B cell (primary cell): Measurements from ENCODE around the gene KIF16B. TPM values are rescaled to one million over a fixed set of nuclear protein-coding genes. Genes with fewer than 3 reads are reported as not detected.

ENCODE experiments used
- ATAC-seq: fragments of 200-7000 bp; cut with Tn5 transposase; one replicate; pipeline ENCODE4 v1.10.0; 2021; ENCODE audit warnings: low read depth, mild to moderate bottlenecking, moderate number of reproducible peaks, moderate library complexity
- CTCF ChIA-PET: fragments of 350-600 bp; sonication (Branson Sonifier 250); formaldehyde crosslinking; loops from one replicate; lab custom pipeline; 2021; ENCODE audit warnings: antibody characterized with exemption, inconsistent platforms; lab: Charles Lee
- POLR2A ChIA-PET: fragments of 350-600 bp; sonication (Branson Sonifier 250); formaldehyde crosslinking; loops from one replicate; lab custom pipeline; 2021; ENCODE audit warnings: antibody characterized with exemption; lab: Charles Lee
- DNase-seq: peaks from one replicate; pipeline ENCODE4 v3.0.0; 2013
- H2AFZ ChIP-seq: 2 replicates; pipeline ENCODE4 v1.6.1; 2012; ENCODE audit warnings: mild to moderate bottlenecking, low read depth, low read length; ENCODE audit not compliant: insufficient read depth, poor library complexity, severe bottlenecking
- H3K27ac ChIP-seq, 2 donors: 1 replicate in 1 of 2; 2 replicates in 1 of 2; pipeline ENCODE4 v1.5.1; 2012 to 2013; ENCODE audit warnings: low read length in 2 of 2, mild to moderate bottlenecking in 2 of 2, moderate library complexity in 1 of 2
- H3K27me3 ChIP-seq, 4 experiments: fragments of 200-600 bp in 1 of 4; sonication (generic) in 1 of 4; replicated peaks in 1 of 4; 1 replicate in 2 of 4; 2 replicates in 2 of 4; pipeline versions ENCODE4 v1.6.1 to v1.7.0; 2013 to 2016; ENCODE audit warnings: low read length in 3 of 4, mild to moderate bottlenecking in 2 of 4, mixed read lengths in 1 of 4, moderate library complexity in 1 of 4; ENCODE audit not compliant: insufficient read depth in 4 of 4, control insufficient read depth in 3 of 4; ENCODE audit errors: control extremely low read depth in 1 of 4
- H3K36me3 ChIP-seq, 2 experiments: replicated peaks in 1 of 2; 1 replicate in 1 of 2; 2 replicates in 1 of 2; pipeline versions ENCODE4 v1.6.1 to v1.7.1; 2013; ENCODE audit warnings: low read length in 1 of 2; ENCODE audit not compliant: insufficient read depth in 2 of 2, control insufficient read depth in 1 of 2; ENCODE audit errors: control extremely low read depth in 1 of 2, extremely low read depth in 1 of 2
- H3K4me1 ChIP-seq, 2 donors: fragments of 200-600 bp in 1 of 2; sonication (generic) in 1 of 2; 1 replicate in 1 of 2; 2 replicates in 1 of 2; pipeline versions ENCODE4 v1.5.1 to v1.6.1; 2013 to 2017; ENCODE audit warnings: low read length in 2 of 2; ENCODE audit not compliant: control insufficient read depth in 2 of 2, insufficient read depth in 2 of 2
- H3K4me2 ChIP-seq: replicated peaks from 2 replicates; pipeline ENCODE3; 2012; ENCODE audit warnings: mild to moderate bottlenecking, low read depth, low read length; ENCODE audit not compliant: poor library complexity, severe bottlenecking
- H3K4me3 ChIP-seq, 5 experiments: fragments of 200-600 bp in 1 of 5; sonication (generic) in 1 of 5; 1 replicate in 3 of 5; 2 replicates in 2 of 5; pipeline versions ENCODE4 v1.5.1 to v1.7.0; 2011 to 2016; ENCODE audit warnings: low read length in 4 of 5, mild to moderate bottlenecking in 4 of 5, low read depth in 2 of 5, control low read depth in 1 of 5, moderate library complexity in 1 of 5; ENCODE audit not compliant: insufficient read depth in 1 of 5; ENCODE audit errors: control extremely low read depth in 1 of 5, extremely low read depth in 1 of 5
- H3K79me2 ChIP-seq: fragments of 200-600 bp; sonication (generic); one replicate; pipeline ENCODE4 v1.6.0; 2016; ENCODE audit warnings: low read length; ENCODE audit not compliant: control insufficient read depth, insufficient read depth
- H3K9ac ChIP-seq: fragments of 200-600 bp; sonication (generic); 2 replicates; pipeline ENCODE4 v1.6.1; 2017; ENCODE audit warnings: mild to moderate bottlenecking, low read length, moderate library complexity
- H3K9me3 ChIP-seq, 3 donors: one replicate each; pipeline versions ENCODE4 v1.6.1 to v1.7.1; 2013; ENCODE audit warnings: low read length in 2 of 3; ENCODE audit not compliant: control insufficient read depth in 2 of 3, insufficient read depth in 1 of 3; ENCODE audit errors: control extremely low read depth in 1 of 3
- H4K20me1 ChIP-seq: 2 replicates; pipeline ENCODE4 v1.6.0; 2012; ENCODE audit warnings: mild to moderate bottlenecking, low read length; ENCODE audit not compliant: insufficient read depth, control insufficient read depth, poor library complexity, severe bottlenecking
- H3K27ac Mint-ChIP-seq: one replicate; pipeline ENCODE4 v1.8.0; 2021; ENCODE audit warnings: mixed read lengths
- H3K27me3 Mint-ChIP-seq: one replicate; pipeline ENCODE4 v1.8.0; 2021; ENCODE audit warnings: mixed read lengths
- H3K4me1 Mint-ChIP-seq: one replicate; pipeline ENCODE4 v1.8.0; 2021; ENCODE audit warnings: mixed read lengths
- H3K4me3 Mint-ChIP-seq: one replicate; pipeline ENCODE4 v1.8.0; 2021; ENCODE audit warnings: mixed read lengths
- H3K9me3 Mint-ChIP-seq: one replicate; pipeline ENCODE4 v1.8.0; 2022; ENCODE audit warnings: mixed read lengths; ENCODE audit not compliant: insufficient read depth
- CTCF ChIP-seq: fragments of 200-600 bp; IDR thresholded peaks from one replicate; pipeline ENCODE4 v1.8.0; 2022; ENCODE audit warnings: antibody characterized with exemption, mild to moderate bottlenecking
- EZH2 ChIP-seq: IDR thresholded peaks from 2 replicates; pipeline ENCODE4 v1.6.1; 2012; ENCODE audit warnings: borderline replicate concordance, low read depth, mild to moderate bottlenecking, moderate library complexity, low read length; ENCODE audit not compliant: insufficient read depth, poor library complexity, severe bottlenecking
- WGBS: methylation state at CpG from one replicate; pipeline ENCODE4 v1.1.5; 2013; ENCODE audit warnings: missing lambda C conversion rate; ENCODE audit not compliant: insufficient coverage; 5-methylcytosine and 5-hydroxymethylcytosine counted together
- intact Hi-C: fragments of 100-400 bp; cut with micrococcal nuclease; formaldehyde crosslinking; loops from one replicate; pipeline ENCODE4 v1.10.0; 2022
- polyA plus RNA-seq: library from polyadenylated mRNA; depleted of rRNA; stranded (reverse); fragments of >200 nt; gene quantifications from 2 replicates; pipeline ENCODE4 v1.2.3, GENCODE V29; 2012
- total RNA-seq, 2 donors: library from RNA; stranded (reverse); fragments of 120-200 nt in 1 of 2; gene quantifications; 1 replicate in 1 of 2; 2 replicates in 1 of 2; pipeline versions ENCODE4 v1.2.3 to v1.2.4, GENCODE V29; 2013 to 2022

The KIF16B gene
- total and polyA plus RNA-seq, 2 donors (not counting 1 experiment from before 2014, with no cell fraction given): 4.5 to 13.0 TPM

- Histone ChIP-seq H3K27me3 (no peaks in the 10 kb centered on the region), H4K20me1 (peaks cover 9% of the 10 kb centered on the region), H3K9ac (no peak overlapping the region), H3K27ac (no peak overlapping the region), H3K4me2 (no peak overlapping the region), H3K4me1 (no peaks in the 10 kb centered on the region), H3K9me3 (peaks cover 0 to 22% (median 0%) of the 10 kb centered on the region in 3 donors), H3K79me2 (peaks cover 53% of the 10 kb centered on the region), H2AFZ (no peak overlapping the region), H3K36me3 (no peaks in the 10 kb centered on the region), H3K4me3 (no peak overlapping the region)
- ChIA-PET POLR2A (no interaction called here), CTCF (no interaction called here)
- intact Hi-C loops: no loop called here
- ATAC-seq: no peak
- peaks cover 2% of the 10 kb centered on the region for H3K9me3 Mint-ChIP-seq
- no peak overlapping the region for H3K4me3 Mint-ChIP-seq
- peaks cover 2% of the 10 kb centered on the region for H3K4me1 Mint-ChIP-seq
- H3K27me3 Mint-ChIP-seq: no peaks in the 10 kb centered on the region
- no peak overlapping the region for H3K27ac Mint-ChIP-seq
- no peak for TF ChIP-seq CTCF
- no peak for TF ChIP-seq EZH2
- DNase-seq: no peak
- WGBS: 97% methylated on average over 7 of the region's 9 CpGs
Measured at GRCh38 chr20:16554766-16555543, 18.3 kb downstream of the KIF16B start.

GRCh38 chr20:16553684-16554083, 19.6 kb downstream of the KIF16B start:
- H3K4me3 Mint-ChIP-seq: no peak overlapping the region
- intact Hi-C loops: no loop called here
- no peaks in the 10 kb centered on the region for H3K27me3 Mint-ChIP-seq
- Histone ChIP-seq H4K20me1 (peaks cover 9% of the 10 kb centered on the region), H3K79me2 (peaks cover 49% of the 10 kb centered on the region), H3K36me3 (no peaks in the 10 kb centered on the region), H3K27ac (no peak overlapping the region), H3K4me1 (no peaks in the 10 kb centered on the region), H3K27me3 (no peaks in the 10 kb centered on the region), H3K4me2 (no peak overlapping the region), H2AFZ (no peak overlapping the region), H3K9me3 (peaks cover 0 to 22% (median 0%) of the 10 kb centered on the region in 3 donors), H3K9ac (no peak overlapping the region), H3K4me3 (no peak overlapping the region)
- H3K27ac Mint-ChIP-seq: no peak overlapping the region
- TF ChIP-seq CTCF: no peak
- TF ChIP-seq EZH2: no peak
- no peak for ATAC-seq
- no peak for DNase-seq
- POLR2A ChIA-PET: no interaction called here
- WGBS: 85% methylated on average over 7 of the region's 7 CpGs
- CTCF ChIA-PET: no interaction called here
- peaks cover 2% of the 10 kb centered on the region for H3K9me3 Mint-ChIP-seq
- H3K4me1 Mint-ChIP-seq: peaks cover 2% of the 10 kb centered on the region
